Activated CD8-positive, alpha-beta memory T cell treated with anti-CD3 and anti-CD28 coated beads, Interleukin-2, amount 50 U/mL, for 24 hours (primary cell): ENCODE measurements around the gene PACSIN3.

Experiments used
- DNase-seq: peaks from one replicate; pipeline ENCODE4 v3.0.0-alpha.2; 2020; ENCODE audit errors: extremely low read depth

The PACSIN3 gene

GRCh38 chr11:47152953-47153950 lies 33.0 kb downstream of the PACSIN3 start:
- no peak for DNase-seq

- no peak for DNase-seq
These were observed 33.9 kb downstream of the PACSIN3 start for GRCh38 chr11:47152126-47152952.

GRCh38 chr11:47149782-47150181 lies 36.5 kb downstream of the PACSIN3 start:
- DNase-seq = no peak

- DNase-seq = no peak
These were observed 37.2 kb downstream of the PACSIN3 start for GRCh38 chr11:47148903-47149531.

- no peak for DNase-seq
These were observed 38.0 kb downstream of the PACSIN3 start for GRCh38 chr11:47148270-47148669.

- no peak for DNase-seq
These were observed 38.6 kb downstream of the PACSIN3 start for GRCh38 chr11:47147681-47148080.

GRCh38 chr11:47147250-47147649 lies 39.0 kb downstream of the PACSIN3 start:
- no peak for DNase-seq

- no peak for DNase-seq
These were observed 41.7 kb downstream of the PACSIN3 start for GRCh38 chr11:47144541-47144940.

- DNase-seq = no peak
These were observed 42.9 kb downstream of the PACSIN3 start for GRCh38 chr11:47143322-47143721.

- DNase-seq = no peak
These were observed 46.4 kb downstream of the PACSIN3 start for GRCh38 chr11:47139878-47140277.

GRCh38 chr11:47137476-47137875 lies 48.8 kb downstream of the PACSIN3 start:
- no peak for DNase-seq

GRCh38 chr11:47136921-47137320 lies 49.3 kb downstream of the PACSIN3 start:
- DNase-seq = no peak

GRCh38 chr11:47136327-47136726 lies 49.9 kb downstream of the PACSIN3 start:
- no peak for DNase-seq

GRCh38 chr11:47132981-47133380 lies 53.3 kb downstream of the PACSIN3 start:
- no peak for DNase-seq

GRCh38 chr11:47132490-47132889 lies 53.7 kb downstream of the PACSIN3 start:
- no peak for DNase-seq

GRCh38 chr11:47131136-47131535 lies 55.1 kb downstream of the PACSIN3 start:
- no peak for DNase-seq

- DNase-seq = no peak
These were observed 55.7 kb downstream of the PACSIN3 start for GRCh38 chr11:47130543-47130942.
